SK-N-MC (cell line): ENCODE measurements around the gene OR10A2.

Experiments used
- EZH2 ChIP-seq: fragments of 200-600 bp; sonication (generic); IDR thresholded peaks from one replicate; pipeline ENCODE4 v1.6.1; 2017; ENCODE audit warnings: antibody characterized with exemption
- POLR2AphosphoS5 ChIP-seq: IDR thresholded peaks from 2 replicates; pipeline ENCODE4 v1.6.1; 2012; ENCODE audit warnings: mild to moderate bottlenecking, low read depth, low read length, borderline replicate concordance

- TF ChIP-seq EZH2 (no peak), POLR2AphosphoS5 (no peak)
These were observed 32.2 kb downstream of the OR10A2 start for GRCh38 chr11:6895010-6895409.
